Uterus (tissue), 2 donors: Measurements from ENCODE around the gene VTA1.

Experiments
- CTCF ChIP-seq, 4 experiments: fragments of 200-600 bp in 2 of 4; fragments of 450-650 bp in 2 of 4; sonication (generic) in 2 of 4; IDR thresholded peaks; one replicate each; pipeline ENCODE4 v1.5.1; 2016 to 2019; ENCODE audit warnings: antibody characterized with exemption in 4 of 4, mild to moderate bottlenecking in 2 of 4, moderate library complexity in 1 of 4
- POLR2A ChIP-seq, 2 donors: fragments of 450-650 bp; IDR thresholded peaks; one replicate each; pipeline ENCODE4 v1.6.1; 2016; ENCODE audit warnings: antibody characterized with exemption in 2 of 2, mild to moderate bottlenecking in 1 of 2, moderate library complexity in 1 of 2

GRCh38 chr6:142265476-142265875 is 118.4 kb downstream of the VTA1 start:
- TF ChIP-seq POLR2A (IDR thresholded peaks at IDR 0.05) (no peak), CTCF (IDR thresholded peaks at IDR 0.05) (no peak)
